ENCODE data around the gene SLC4A3. TPM values are rescaled to one million over a fixed set of nuclear protein-coding genes. Genes with fewer than 3 reads are reported as not detected.

Gene SLC4A3
- total RNA-seq, 6 experiments from 2014 or later = 0.14 to 0.42 (median 0.27) TPM; not detected in 1

GRCh38 chr2:219661955-219662395, 34.5 kb downstream of the SLC4A3 start:
- TF ChIP-seq CTCF (IDR thresholded peaks at IDR 0.05) (no peak), POLR2A (IDR thresholded peaks at IDR 0.05) (no peak)
- H3K36me3 ChIP-seq = no peaks in the 10 kb centered on the region
- no peaks in the 10 kb centered on the region for H3K27me3 ChIP-seq
- no peak overlapping the region for H3K4me3 ChIP-seq
- DNase-seq (no peak), ATAC-seq (no peak)
- intact Hi-C loops (cut with DNase I) = no loop called here
- no peaks in the 10 kb centered on the region for H3K9me3 ChIP-seq
- H3K4me1 ChIP-seq = no peaks in the 10 kb centered on the region
- no peak overlapping the region for H3K27ac ChIP-seq
- WGBS (ENCODE audit: insufficient coverage, low coverage, low lambda C conversion rate, missing lambda C conversion rate) = 76% methylated on average over 1 of the region's 1 CpG

GRCh38 chr2:219662566-219662965, 35.1 kb downstream of the SLC4A3 start:
- no peak overlapping the region for H3K4me3 ChIP-seq
- H3K9me3 ChIP-seq = no peaks in the 10 kb centered on the region
- H3K27ac ChIP-seq = no peak overlapping the region
- intact Hi-C loops (cut with DNase I) = no loop called here
- no peaks in the 10 kb centered on the region for H3K36me3 ChIP-seq
- DNase-seq (no peak), ATAC-seq (no peak)
- H3K27me3 ChIP-seq = no peaks in the 10 kb centered on the region
- no peaks in the 10 kb centered on the region for H3K4me1 ChIP-seq
- no peak for TF ChIP-seq CTCF (IDR thresholded peaks at IDR 0.05)
- no peak for TF ChIP-seq POLR2A (IDR thresholded peaks at IDR 0.05)

- no peak overlapping the region for H3K4me3 ChIP-seq
- WGBS (ENCODE audit: insufficient coverage, low coverage, low lambda C conversion rate, missing lambda C conversion rate) = 83% methylated on average over 1 of the region's 11 CpGs
- no peak for TF ChIP-seq CTCF (IDR thresholded peaks at IDR 0.05)
- TF ChIP-seq POLR2A (IDR thresholded peaks at IDR 0.05) = no peak
- intact Hi-C loops (cut with DNase I) = no loop called here
- no peaks in the 10 kb centered on the region for H3K9me3 ChIP-seq
- no peaks in the 10 kb centered on the region for H3K27me3 ChIP-seq
- DNase-seq = no peak
- H3K27ac ChIP-seq = no peak overlapping the region
- H3K4me1 ChIP-seq = no peaks in the 10 kb centered on the region
- no peaks in the 10 kb centered on the region for H3K36me3 ChIP-seq
- no peak for ATAC-seq
Measured at GRCh38 chr2:219663116-219663762, 35.8 kb downstream of the SLC4A3 start.

- no peak overlapping the region for H3K27ac ChIP-seq
- no peak overlapping the region for H3K4me3 ChIP-seq
- no peaks in the 10 kb centered on the region for H3K9me3 ChIP-seq
- no peak for ATAC-seq
- intact Hi-C loops (cut with DNase I) = no loop called here
- TF ChIP-seq CTCF (IDR thresholded peaks at IDR 0.05) = no peak
- TF ChIP-seq POLR2A (IDR thresholded peaks at IDR 0.05) = no peak
- WGBS (ENCODE audit: insufficient coverage, low coverage, low lambda C conversion rate, missing lambda C conversion rate) = 70% methylated on average over 4 of the region's 5 CpGs
- no peak for DNase-seq
- no peaks in the 10 kb centered on the region for H3K4me1 ChIP-seq
- no peaks in the 10 kb centered on the region for H3K27me3 ChIP-seq
- H3K36me3 ChIP-seq = no peaks in the 10 kb centered on the region
Measured at GRCh38 chr2:219664041-219664440, 36.6 kb downstream of the SLC4A3 start.

GRCh38 chr2:219664944-219665343, 37.5 kb downstream of the SLC4A3 start:
- intact Hi-C loops (cut with DNase I) = no loop called here
- DNase-seq (no peak), ATAC-seq (no peak)
- WGBS (ENCODE audit: insufficient coverage, low coverage, low lambda C conversion rate, missing lambda C conversion rate) = 45% methylated on average over 4 of the region's 4 CpGs
- no peaks in the 10 kb centered on the region for H3K9me3 ChIP-seq
- H3K4me1 ChIP-seq = no peaks in the 10 kb centered on the region
- TF ChIP-seq CTCF (IDR thresholded peaks at IDR 0.05) = no peak
- no peak for TF ChIP-seq POLR2A (IDR thresholded peaks at IDR 0.05)
- no peak overlapping the region for H3K4me3 ChIP-seq
- H3K27ac ChIP-seq = no peak overlapping the region
- H3K36me3 ChIP-seq = no peaks in the 10 kb centered on the region
- no peaks in the 10 kb centered on the region for H3K27me3 ChIP-seq

All from right lobe of liver (tissue), 6 donors.